Measurements from ENCODE around the gene NAPA.

DNA sequence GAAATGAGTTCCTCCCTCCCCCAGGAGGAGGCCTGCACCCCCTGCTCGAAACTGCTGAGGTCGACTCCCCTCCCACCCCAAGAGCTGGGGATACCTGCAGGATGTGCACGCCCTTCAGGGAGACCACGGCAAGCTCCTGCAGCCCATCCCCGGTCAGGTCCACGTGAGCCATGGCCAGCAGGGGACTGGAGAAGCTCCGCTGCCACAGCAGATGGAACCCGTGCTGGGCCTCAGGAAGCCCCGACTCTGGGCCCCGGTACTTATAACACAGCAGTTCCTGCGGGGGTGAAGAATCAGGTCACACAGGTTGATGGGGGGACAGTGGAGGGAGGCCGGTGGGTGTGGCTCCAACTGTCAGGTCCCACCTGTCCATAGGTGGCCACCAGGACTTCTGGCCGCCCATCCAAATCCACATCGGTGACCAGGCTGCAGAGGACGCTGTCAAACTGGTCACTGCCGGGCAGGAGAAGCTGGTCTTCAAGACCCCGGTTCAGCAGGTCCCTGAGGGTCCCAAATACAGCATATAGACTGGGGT, 38.4 kb downstream of the NAPA start:
- TF ChIP-seq, protein P1, sequence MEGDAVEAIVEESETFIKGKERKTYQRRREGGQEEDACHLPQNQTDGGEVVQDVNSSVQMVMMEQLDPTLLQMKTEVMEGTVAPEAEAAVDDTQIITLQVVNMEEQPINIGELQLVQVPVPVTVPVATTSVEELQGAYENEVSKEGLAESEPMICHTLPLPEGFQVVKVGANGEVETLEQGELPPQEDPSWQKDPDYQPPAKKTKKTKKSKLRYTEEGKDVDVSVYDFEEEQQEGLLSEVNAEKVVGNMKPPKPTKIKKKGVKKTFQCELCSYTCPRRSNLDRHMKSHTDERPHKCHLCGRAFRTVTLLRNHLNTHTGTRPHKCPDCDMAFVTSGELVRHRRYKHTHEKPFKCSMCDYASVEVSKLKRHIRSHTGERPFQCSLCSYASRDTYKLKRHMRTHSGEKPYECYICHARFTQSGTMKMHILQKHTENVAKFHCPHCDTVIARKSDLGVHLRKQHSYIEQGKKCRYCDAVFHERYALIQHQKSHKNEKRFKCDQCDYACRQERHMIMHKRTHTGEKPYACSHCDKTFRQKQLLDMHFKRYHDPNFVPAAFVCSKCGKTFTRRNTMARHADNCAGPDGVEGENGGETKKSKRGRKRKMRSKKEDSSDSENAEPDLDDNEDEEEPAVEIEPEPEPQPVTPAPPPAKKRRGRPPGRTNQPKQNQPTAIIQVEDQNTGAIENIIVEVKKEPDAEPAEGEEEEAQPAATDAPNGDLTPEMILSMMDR (IDR thresholded peaks at IDR 0.05), result no peak
- no peak for TF ChIP-seq POLR2A (IDR thresholded peaks at IDR 0.05)

Data from testis (tissue), 2 donors.